HG03039 (cell line): ENCODE measurements around the gene AQP6.
"Not testable (repeated sequence)": the region's sequence is repeated elsewhere in the genome, so short reads cannot be mapped to it uniquely, and the experiment has no call there.

ENCODE experiments used
- ATAC-seq: cut with Tn5 transposase; IDR thresholded peaks from one replicate; pipeline ENCODE4 v1.9.1; 2021; ENCODE audit warnings: mild to moderate bottlenecking, moderate library complexity; ENCODE audit not compliant: unreplicated experiment

AQP6 gene

DNA sequence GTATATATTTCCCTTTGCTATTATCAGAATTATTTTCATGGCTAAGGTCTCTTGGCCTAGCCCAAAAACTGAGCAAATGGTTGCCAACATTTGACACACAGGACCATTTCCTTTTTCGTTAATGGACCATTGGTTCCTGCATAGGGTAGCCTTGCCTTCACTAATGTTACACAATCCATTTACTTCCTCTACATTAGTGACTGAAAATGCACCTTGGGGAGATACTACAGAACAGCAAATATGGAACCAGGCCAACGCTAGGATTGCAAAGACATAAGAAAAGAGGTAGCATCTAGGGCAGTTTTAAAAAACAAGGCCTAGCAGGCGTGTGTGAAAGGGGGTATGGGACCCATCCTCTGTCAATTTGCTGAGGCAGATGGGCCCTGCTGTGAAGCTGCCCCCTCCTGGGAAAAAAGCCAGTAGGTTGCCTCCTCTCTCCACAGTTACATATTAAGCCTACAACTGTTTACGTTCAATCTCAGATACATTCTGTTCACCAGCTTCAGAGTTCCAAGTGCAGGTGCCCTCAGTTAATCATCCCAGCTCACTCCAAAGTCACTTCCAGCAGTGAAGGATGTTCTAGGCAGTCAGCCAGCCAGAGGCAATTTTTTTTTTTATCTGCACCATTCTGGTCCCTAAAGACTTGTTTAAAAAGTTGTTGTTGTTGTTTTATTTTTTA lies 15.0 kb downstream of the AQP6 start:
- ATAC-seq: no peak

GRCh38 chr12:49989400-49989799 lies 16.7 kb downstream of the AQP6 start:
- ATAC-seq: not testable (repeated sequence)

GRCh38 chr12:49990273-49990672 lies 17.5 kb downstream of the AQP6 start:
- ATAC-seq: no peak

- ATAC-seq: no peak
These were observed 25.7 kb downstream of the AQP6 start for GRCh38 chr12:49998453-49998852.

DNA sequence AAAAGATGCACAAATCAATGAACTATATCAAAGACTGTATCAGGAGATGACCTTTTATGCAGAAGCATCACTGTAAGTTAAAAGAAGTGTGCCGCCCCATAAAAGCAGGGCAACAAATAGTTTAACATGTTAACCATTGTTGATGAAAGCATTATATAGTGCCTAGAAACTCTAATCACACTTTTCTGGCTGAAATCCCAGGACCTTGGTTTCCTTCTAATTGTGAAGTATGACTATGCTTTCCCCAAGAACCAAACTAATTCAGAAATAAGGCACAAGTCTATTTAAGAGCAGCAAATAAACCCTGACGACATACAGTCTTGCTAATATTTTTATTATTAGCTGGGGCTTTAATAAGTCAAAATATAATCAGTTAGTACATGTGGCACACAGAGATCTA lies 30.8 kb downstream of the AQP6 start:
- ATAC-seq: no peak

GRCh38 chr12:50004696-50005095 lies 31.9 kb downstream of the AQP6 start:
- no peak for ATAC-seq

- no peak for ATAC-seq
These were observed 32.4 kb downstream of the AQP6 start for GRCh38 chr12:50005175-50005574.

GRCh38 chr12:50006280-50006679 lies 33.5 kb downstream of the AQP6 start:
- no peak for ATAC-seq

GRCh38 chr12:50006754-50007442 lies 34.2 kb downstream of the AQP6 start:
- ATAC-seq: no peak

DNA sequence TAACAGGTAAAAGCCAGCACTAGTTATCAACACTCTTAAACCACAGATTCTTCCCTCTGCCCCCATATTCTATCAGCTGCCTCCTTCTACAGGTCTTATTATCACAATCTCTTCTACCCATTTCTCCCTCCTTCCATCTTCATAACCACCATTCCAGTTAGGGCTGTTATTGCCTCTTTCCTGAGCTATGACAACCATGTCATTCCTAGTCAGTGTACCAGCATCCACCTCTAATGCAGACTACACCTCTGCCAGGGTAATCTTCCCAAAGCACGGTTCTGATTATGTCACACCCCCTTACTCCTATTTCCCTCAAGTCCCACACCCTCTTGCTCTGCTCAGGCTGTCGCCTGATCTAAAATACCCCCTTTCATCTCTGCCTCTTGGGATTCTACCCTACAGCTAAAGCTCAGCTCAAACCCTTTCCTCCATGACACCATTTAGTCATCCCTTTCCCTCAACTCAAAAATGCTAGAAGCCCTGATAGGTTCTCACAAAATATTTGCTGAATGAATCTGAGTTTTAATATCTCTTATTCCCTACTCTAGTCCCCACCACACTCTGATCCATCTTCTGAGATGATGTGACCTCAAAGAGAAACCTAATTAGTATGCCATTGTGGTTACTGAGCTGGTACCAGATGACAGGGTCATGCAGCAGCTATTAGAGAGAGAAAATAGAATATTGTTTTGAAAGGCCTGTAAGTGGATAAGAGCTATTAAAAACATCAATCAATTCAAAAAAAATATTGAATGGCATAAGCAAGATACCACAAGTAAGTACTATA lies 40.8 kb downstream of the AQP6 start:
- ATAC-seq: no peak

GRCh38 chr12:50014342-50014741 lies 41.6 kb downstream of the AQP6 start:
- no peak for ATAC-seq

- ATAC-seq: no peak
These were observed 44.0 kb downstream of the AQP6 start for GRCh38 chr12:50016501-50017475.

- ATAC-seq: no peak
These were observed 44.9 kb downstream of the AQP6 start for GRCh38 chr12:50017641-50018040.

DNA sequence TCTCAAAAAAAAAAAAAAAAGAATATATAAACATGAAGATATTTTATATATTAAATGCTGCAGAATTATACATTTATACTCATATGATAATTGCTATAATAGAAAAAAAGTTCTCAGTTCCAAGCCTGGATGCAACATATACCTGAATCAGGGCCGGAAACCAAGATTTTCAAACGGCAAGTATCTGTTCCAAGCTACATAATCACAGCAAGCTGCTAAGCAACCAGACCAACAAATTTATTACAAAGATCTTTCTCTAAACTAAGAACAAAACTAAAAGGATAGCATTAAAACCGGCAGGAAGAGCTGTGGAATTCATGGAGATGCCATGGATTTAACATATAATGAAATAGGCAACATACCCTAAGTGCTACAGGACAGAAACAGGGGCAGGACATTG lies 45.4 kb downstream of the AQP6 start:
- no peak for ATAC-seq

DNA sequence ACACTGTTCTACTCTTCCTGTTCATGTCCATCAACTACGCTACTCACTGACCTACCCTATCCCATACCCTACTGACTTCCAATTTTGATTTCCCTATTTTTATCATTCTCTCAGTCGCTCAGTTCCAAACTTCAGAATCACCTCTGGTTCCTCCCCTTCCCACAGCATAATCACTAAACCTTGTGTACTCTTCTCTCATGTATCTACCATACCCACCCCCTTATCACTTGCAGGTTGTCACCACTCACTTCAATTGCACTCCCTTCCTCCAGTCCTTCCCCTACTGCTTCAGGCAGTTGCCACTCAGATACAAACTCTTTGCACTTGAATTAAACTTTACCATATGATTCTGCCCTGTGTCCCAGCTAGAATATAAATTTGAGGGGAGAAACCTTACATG lies 46.2 kb downstream of the AQP6 start:
- no peak for ATAC-seq

GRCh38 chr12:50019524-50019923 lies 46.8 kb downstream of the AQP6 start:
- no peak for ATAC-seq

- no peak for ATAC-seq
These were observed 48.3 kb downstream of the AQP6 start for GRCh38 chr12:50021031-50021430.

DNA sequence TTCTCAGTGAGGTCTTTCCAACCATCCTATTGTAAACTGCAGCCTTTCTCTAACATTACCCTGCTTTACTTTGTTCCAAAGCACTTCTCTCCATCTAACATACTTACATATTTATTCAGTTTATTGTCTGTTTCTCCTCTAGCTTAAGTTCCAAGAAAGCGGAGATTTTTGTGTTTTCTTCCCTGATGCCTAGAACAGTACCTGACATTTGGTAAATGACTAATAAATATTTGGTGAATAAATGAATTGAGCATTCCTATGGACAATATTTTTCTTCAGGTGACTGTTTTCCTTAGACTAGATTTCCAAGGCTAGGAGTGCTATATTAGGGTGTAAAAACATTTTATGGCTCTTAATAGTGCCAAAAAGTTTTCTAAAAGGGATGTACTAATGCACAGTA lies 50.2 kb downstream of the AQP6 start:
- no peak for ATAC-seq

GRCh38 chr12:50024227-50024626 lies 51.5 kb downstream of the AQP6 start:
- no peak for ATAC-seq

GRCh38 chr12:50024805-50025186 lies 52.0 kb downstream of the AQP6 start:
- ATAC-seq: peak; percentile 5
